ENCODE measurements around the gene BOD1.

The BOD1 gene

DNA sequence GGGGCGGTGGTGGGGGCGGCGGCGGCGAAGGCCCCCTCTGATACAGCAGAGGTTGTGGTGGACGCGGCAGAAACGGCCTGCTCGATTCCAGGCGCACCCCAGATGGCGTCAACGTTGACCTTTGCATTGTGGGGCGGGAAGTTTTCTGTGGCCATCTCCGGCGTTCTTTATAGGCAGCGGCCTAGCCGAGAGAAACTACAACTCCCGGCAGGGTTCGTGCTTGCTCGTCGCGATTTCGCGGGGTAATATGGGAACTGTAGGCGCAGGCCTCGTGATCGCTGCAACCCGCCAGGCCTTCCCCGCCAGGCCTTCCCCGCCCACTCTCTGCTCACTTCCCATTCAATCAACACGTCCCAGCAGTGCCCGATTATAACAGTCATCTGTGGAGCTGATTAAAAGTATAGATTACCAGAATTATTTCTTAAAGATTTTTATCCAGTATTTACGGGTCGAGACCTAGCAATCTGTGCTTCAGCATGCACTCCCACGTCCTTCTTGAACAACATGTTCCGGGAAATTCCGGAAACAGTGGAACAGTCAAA is at the start of gene BOD1:
Gene BOD1, minus strand, starts transcription at position 74 of the 542 bp plus-strand sequence. CDS start 214 bp downstream, outside the sequence.
- DNase-seq (ENCODE audit: low read depth), result peak; percentile 97

GRCh38 chr5:173665326-173665725 is 48.9 kb upstream of the BOD1 start:
- DNase-seq (ENCODE audit: low read depth), result no peak

- DNase-seq (ENCODE audit: low read depth), result no peak
These were observed 47.7 kb upstream of the BOD1 start for GRCh38 chr5:173664154-173664526.

GRCh38 chr5:173663352-173664153 is 47.1 kb upstream of the BOD1 start:
- no peak for DNase-seq (ENCODE audit: low read depth)

GRCh38 chr5:173662581-173663351 is 46.3 kb upstream of the BOD1 start:
- no peak for DNase-seq (ENCODE audit: low read depth)

- DNase-seq (ENCODE audit: low read depth), result no peak
These were observed 44.2 kb upstream of the BOD1 start for GRCh38 chr5:173660481-173661280.

- DNase-seq (ENCODE audit: low read depth), result no peak
These were observed 43.0 kb upstream of the BOD1 start for GRCh38 chr5:173659423-173659822.

DNA sequence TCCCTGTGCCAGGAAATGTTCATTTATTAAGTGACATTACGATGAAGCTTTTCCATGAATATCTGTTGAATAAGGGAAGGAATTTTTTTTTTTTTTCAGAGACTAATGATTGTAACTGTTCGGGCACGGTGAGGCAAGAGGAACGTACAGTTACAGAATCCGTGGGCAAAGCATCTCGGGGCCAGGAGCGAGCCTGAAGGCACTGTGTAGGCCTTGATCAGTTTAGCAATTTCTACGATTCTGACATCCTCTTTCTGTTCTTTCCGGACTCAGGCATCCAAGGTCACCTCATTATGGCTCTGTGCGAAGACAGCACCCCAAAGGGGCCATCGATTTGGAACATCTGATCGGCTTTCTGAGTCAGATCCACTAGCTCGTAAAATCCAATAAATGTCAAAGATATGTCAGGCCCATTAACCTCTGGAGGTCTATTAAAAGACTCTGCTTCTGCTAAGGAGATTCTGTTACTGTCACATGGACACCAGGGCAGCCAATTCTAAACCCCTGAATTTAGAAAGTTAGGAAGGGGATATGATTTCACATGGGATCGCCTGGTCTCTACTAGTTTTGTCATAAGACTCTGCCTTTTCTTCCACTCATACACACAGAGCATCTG is 41.4 kb upstream of the BOD1 start:
- no peak for DNase-seq (ENCODE audit: low read depth)

- DNase-seq (ENCODE audit: low read depth), result no peak
These were observed 38.8 kb upstream of the BOD1 start for GRCh38 chr5:173655196-173655797.

- DNase-seq (ENCODE audit: low read depth), result no peak
These were observed 37.5 kb upstream of the BOD1 start for GRCh38 chr5:173653822-173654523.

DNA sequence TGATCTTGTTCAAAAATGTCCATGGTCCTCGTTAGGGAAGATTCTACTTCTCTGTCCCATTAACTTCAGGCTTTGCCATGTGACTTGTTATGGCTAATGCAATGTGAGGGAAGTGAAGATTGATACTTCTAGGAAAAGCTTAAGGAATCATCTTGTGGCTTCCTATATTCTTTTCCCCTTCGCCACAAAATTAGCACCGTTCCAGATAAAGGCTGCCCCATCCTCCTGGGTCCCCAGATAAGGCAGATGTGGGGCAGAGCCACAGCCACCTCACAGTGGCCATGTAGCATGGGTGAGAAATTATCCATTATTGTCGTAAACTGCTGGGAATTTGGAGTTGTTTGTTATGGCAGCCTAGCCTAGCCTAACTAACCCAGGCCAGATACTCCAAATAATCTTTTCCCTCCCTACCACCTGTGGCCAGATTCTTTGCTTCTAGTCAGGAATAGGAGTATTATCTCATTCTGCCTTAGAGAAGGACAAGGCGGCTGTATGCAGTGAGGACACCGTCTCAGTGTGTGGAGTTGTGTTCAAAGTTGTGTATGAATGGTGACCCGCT is 31.9 kb upstream of the BOD1 start:
- DNase-seq (ENCODE audit: low read depth), result no peak

GRCh38 chr5:173646692-173647091 is 30.2 kb upstream of the BOD1 start:
- DNase-seq (ENCODE audit: low read depth), result no peak

- no peak for DNase-seq (ENCODE audit: low read depth)
These were observed 29.6 kb upstream of the BOD1 start for GRCh38 chr5:173645890-173646574.

GRCh38 chr5:173645437-173645807 is 29.0 kb upstream of the BOD1 start:
- DNase-seq (ENCODE audit: low read depth), result no peak

DNA sequence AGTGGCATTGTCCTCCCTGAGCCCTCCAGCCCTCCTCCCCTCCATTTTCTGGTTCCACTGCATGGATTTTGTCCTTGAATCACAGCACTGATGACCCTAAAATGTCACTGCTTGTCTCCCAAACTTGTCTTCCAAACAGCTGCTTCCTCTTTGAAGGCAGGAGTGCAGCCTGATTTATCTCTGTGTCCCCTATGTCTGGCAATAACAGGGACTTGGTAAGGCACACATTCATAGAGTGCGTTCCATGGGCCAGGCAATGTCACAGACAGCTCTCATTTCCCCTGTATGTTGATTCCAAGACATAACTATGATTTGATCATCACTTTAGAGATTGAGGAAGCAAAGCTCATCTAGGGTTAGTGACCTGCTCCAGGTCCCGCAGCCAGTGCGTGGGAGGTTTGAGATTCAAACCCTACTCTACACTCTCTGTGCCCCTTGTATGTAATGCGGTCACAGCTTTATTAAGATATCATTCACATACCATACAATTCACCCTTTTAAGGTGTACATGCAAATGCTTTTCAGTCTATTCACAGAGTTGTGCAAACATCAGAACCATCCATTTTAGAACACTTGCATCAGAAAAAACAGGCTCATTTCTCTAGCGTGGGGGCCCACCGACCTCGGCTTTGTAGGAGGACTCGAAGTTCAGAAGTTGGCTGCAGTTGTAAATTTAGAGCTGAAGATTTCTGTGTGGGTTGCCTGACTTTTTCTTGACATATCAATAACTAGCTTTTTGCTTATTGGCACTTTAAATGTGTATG is 28.4 kb upstream of the BOD1 start:
- no peak for DNase-seq (ENCODE audit: low read depth)

DNA sequence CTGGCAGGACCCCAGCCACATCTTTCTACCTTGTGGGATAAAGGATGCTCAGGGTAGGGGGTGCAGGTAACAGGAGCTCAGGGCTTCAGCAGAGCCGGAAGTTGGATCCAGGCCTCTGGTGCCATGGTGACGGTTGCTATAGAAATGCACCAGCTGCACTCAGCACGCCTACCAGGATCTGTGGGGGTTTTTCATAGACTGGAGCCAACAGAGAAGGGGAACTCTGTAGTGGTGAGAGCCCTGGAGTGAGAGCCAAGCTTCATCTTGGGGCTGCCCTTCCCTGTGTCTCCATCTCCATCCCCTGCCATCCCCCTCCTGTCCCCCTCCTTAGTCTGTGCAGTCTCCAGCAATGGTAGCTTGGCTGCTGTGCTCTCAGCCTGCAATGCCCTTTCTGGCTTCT is 27.5 kb upstream of the BOD1 start:
- no peak for DNase-seq (ENCODE audit: low read depth)

DNA sequence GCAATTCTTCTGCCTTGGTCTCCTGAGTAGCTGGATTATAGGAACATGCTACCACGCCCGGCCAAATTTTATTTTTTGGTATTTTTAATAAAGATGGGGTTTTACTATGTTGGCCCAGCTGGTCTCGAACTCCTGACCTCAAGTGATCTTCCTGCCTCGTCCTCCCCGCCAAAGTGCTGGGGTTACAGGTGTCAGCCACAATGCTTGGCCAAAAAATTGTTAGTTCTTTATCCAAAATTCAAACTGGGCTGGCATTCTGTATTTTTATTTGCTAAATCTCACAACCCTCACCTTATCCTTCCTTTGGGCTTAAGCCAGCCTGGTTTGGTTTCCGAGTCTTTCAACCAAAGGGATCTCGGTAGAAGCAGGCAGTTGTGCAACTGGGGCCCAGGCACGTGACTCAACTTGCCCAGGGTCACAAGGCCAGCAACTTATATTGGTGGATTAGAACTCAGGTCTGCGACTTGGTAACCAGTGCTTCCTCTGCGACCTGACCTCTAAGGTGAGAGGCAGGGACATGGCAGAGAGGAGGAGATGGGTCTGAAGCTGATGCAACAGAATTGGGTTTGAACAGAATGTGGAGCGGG is 26.5 kb upstream of the BOD1 start:
- no peak for DNase-seq (ENCODE audit: low read depth)

DNA sequence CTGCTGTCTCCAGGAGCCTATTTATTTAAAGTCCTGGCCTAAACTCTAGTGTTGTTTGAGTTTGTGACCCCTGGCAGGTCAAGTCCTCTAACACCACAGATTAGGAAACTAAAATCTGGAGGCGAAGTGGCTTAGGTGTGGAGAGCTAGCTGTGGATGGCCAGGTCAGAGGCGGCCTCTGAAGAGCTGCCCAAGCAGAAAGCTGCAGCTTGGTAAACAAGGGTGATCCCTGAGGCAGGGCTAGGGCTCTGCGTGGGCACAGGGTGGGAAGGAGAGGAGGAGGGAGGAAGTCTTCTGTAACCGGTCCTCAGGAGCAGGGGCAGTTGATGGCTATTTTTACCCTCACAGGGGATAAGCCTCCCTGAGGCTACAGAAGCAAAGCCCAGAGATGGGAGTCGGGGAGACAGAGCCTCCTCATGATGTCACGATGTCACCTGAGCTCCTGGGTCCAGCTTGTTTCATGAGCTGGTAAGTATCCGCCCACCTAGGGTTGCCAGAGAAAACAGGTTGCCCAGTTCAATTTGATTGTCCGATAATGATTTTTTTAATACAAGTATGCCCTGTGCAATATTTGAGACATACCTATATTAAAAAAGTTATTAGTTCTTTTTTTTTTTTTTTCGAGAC is 25.9 kb upstream of the BOD1 start:
- DNase-seq (ENCODE audit: low read depth), result no peak
